Ramos (cell line): Measurements from ENCODE around the gene RASAL3.

Experiments used
- in situ Hi-C: fragments of 300-500 bp; cut with MboI; formaldehyde crosslinking; loops from one replicate; pipeline ENCODE4 v1.14.3; 2022; ENCODE audit warnings: low sequenced_read_pairs; ENCODE audit not compliant: unreplicated experiment

Gene RASAL3

DNA sequence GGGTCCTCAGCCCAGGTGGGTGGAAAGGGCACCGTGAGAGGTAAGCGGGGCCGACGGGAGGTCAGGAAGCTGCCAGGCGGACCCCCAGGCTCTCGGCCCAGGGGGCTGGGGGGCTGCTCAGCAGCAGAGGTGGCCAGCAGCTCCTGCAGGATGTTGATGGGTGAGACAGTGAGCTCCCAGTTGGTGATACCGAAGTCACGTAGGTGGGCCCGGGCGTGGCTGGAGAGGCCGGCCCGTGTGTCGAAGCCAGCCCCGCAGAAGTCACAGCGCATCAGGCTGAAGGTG lies 27.6 kb downstream of the RASAL3 start:
- in situ Hi-C loops = no loop called here

GRCh38 chr19:15436012-15436825 lies 28.1 kb downstream of the RASAL3 start:
- in situ Hi-C loops = no loop called here

- in situ Hi-C loops = no loop called here
Observed at GRCh38 chr19:15433519-15434069, 30.8 kb downstream of the RASAL3 start.

- in situ Hi-C loops = no loop called here
Observed at GRCh38 chr19:15432629-15433518, 31.5 kb downstream of the RASAL3 start.

DNA sequence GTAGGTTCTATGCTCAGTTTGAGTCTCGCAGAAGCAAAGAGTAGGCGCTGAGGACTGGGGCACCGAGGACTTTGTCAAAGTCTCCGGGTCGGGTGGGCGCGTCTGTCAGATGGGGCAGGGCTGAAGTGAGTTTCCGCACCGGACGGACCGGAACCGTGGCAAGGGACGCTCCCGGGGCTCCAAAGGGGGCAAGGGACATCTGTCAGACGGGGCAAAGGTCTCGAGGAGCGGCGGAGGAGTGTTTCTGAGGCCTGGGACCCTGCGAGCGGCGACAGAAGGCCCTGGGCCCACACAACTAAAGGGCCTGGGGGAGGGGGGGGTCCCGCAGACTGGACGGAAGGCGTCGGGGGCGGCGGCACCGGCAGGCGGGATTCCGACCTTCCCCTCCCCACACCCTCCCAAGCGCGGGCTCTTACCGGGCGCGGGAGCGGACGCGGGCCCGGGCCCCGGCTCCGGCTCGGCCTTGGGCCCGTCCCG lies 32.3 kb downstream of the RASAL3 start:
- in situ Hi-C loops = no loop called here

- in situ Hi-C loops = no loop called here
Observed at GRCh38 chr19:15431396-15432017, 32.8 kb downstream of the RASAL3 start.

- in situ Hi-C loops = no loop called here
Observed at GRCh38 chr19:15430526-15431120, 33.7 kb downstream of the RASAL3 start.

DNA sequence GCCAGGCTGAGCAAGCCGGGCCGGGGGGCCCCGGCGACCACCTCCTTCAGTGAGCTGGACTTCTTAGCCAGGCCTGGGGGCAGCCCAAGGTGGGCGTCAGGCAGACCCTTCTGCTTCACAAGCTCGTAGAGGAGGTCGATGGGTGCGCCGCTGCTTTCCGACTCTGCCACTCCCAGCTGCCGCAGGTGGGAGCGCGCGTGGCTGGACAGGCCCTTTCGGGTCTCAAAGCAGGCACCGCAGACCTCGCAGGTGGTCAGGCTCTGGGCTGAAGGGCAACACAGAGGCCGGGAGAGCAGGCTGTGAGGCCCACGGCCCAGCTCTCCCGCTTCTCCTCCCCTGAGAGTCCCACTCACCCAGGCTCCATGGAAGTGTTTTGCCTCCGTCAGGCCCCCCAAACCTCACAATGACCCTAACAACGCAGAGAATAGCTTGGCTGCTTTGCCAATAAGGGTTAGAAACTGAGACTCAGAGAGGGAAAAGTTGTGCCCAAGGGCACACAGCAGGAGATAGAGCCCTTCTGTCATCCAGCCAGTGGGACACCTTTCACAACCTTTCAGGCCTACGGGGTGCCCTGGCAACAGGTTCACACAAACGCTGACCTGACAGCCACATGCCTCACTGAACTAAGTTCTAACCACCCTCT lies 34.4 kb downstream of the RASAL3 start:
- in situ Hi-C loops = no loop called here

DNA sequence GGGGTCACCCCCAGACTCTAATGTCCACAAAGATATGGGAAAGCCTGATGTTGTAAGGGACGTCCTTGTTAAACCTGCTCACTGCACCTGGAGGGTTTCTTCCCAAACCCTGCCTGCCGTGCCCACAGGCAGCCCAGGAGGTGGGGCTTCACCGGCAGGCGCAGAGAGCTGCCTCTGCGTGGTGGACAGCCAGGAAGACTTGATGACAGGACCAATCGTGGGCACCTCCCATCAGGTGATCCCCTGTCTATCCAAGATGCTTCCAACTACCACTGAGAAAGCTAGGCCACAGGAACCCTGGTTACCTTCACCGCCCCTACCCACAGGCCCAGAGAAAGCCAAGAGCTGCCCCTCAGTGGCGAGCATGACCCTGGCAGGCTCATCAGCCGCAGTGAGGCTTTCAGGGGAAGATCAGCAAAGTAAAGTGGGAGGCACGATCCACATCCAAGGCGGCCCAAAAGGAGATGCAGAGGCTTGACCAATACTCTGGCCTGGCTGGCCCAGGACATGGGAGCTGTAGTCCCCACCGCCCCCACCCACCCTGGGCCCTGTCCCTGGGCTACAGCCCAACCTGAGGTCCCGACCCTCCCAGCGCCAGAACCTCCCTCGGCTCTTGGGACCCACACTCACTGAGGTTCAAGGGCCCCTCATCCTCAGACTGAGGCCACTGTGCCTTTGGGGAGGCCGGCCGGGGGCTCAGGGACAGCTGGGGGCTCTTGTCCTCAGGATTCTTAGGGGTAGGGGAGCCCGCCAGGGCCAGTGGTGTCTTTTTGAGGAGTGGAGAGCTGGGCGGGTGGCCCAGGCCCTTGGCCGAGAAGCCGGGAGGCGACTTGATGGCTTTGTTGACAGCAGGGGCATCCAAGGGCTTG lies 35.2 kb downstream of the RASAL3 start:
- in situ Hi-C loops = no loop called here

DNA sequence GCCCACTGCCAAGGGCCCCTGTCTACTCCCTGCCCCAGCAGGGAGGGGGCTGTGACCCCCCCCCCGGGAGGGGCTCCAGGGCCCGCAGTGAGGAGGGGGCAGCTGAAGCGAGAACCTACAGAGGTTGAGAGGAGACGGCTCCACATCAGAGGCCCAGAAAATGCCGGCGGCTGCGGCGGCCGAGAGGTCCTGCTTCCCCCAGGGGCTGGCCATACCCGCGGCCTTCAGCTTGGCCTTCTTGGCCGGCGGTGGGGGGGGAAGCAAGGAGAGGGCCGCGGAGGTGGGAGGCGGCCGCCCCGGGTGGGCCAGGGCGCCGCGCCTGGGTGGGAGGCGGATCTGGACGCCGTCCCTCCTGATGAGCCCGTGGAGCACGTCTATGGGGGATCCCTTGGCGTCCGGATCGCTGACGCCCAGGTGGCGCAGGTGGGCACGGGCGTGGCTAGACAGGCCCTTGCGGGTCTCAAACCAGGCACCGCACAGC lies 36.3 kb downstream of the RASAL3 start:
- in situ Hi-C loops = no loop called here

- in situ Hi-C loops = no loop called here
Observed at GRCh38 chr19:15427350-15427700, 37.0 kb downstream of the RASAL3 start.

DNA sequence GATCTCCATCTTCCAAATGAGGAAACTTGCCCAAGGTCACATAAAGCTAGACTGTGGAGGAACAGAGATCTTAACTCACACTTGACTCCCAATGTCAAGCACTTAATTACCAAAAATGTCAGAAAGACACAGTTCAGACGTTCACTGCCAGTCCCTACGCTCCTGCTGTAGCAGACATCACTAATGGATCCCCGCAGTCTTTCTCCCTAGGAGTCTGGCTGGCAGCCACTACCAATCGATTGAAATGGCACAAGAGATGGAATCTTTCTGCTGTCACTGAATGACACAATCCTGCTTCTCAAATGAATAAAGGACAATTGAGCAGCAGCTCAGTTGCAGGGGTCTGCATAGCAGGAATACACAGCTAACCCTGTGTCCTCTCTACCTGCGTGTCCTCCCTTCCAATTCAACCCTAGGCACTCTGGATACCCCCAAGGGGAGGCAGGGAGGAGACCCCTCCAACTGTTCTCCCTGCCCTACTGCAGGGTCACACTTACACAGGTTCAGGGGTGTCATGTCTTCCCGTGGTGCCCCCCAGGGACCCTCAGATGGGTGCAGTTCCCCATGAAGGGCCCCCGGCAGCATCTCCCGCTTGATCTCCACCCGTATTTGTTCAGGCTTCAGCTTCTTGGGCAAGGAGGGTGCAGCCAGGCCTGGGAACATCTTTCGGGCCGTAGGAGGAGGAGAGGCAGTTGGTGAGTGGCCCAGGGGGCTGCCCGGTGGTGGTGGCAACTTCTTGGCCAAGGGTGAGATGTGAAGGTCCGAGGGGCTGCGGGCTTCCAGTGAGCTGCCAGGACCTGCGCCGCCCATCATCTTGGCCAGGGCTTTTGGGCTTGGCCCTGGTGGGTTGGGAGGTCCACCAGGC lies 37.6 kb downstream of the RASAL3 start:
- in situ Hi-C loops = no loop called here

DNA sequence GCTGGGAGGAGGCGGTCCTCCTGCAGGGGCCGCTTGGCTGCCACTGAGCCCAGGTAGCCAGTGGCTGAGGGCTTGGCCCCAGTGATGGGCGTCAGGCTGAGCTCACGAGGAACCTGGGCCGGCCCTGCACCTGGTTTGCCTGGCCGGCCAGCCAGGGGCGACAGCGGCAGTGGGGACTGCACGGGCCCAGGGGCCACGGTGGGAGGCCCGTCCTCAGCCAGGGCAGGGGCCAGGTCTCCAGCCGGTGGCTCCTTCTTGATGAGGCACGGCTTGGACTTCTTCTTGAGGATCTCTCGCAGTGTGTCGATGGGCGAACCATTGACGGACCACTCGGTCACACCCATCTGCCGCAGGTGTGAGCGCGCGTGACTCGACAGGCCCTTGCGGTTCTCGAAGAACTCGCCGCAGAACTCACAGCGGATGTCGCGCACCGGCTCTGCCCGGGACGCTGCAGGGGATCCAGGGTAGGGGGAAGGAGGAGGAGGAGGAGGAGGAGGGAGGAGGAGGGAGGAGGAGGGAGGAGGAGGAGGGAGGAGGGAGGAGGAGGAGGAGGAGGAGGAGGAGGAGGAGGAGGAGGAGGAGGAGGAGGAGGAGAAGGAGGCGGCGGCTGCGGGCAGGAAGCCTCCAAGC lies 38.9 kb downstream of the RASAL3 start:
- in situ Hi-C loops = no loop called here

DNA sequence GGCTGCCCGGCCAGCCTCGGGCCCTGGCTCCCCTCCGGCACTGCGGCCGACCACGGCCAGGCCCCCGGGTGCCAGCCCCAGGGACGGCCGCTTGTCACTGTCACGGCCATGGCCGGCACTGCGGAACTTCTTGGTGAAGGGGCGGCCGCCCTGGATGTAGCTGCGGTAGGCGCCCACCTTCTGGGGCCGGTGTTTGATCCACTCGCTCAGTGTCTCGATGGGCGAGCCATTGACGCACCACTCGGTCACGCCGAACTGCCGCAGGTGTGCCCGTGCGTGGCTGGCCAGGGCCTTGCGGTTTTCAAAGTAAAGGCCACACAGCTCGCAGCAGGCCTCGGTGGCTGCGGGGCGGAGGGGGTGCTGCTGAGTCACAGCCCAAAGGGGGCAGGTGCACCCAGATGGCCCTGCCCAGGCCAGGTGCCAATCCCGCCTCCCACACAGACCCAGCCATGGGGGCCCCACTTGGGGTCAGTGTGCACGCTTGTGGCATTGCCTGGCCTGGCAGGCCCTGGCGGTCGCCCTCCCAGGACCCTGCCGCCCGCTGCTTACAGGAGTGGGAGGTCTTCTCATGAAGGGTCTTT lies 39.6 kb downstream of the RASAL3 start:
- in situ Hi-C loops = no loop called here

GRCh38 chr19:15424121-15424520 lies 40.2 kb downstream of the RASAL3 start:
- in situ Hi-C loops = no loop called here

DNA sequence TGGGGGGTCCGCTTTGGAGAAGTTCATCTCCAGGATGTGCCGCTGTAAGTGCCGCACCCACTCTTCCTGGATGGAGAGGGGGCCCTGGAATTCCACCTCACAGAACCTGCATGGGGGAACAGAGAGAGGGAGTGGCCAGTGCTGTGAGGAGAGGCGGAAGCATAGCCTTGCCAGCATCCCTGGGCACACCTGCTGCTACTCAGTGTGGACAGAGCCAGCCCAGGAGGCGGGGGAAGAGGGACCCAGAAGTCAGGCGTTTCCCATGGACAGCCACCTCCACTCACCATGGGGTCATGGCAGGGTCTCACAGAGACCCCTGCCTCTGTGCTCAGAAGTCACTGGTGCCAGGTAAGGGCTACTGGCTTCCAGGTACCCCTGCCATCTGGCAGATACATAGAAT lies 41.2 kb downstream of the RASAL3 start:
- in situ Hi-C loops = no loop called here
